Measurements from ENCODE around the gene SLC9C2. TPM values are rescaled to one million over a fixed set of nuclear protein-coding genes. Genes with fewer than 3 reads are reported as not detected.

Gene SLC9C2
- total and polyA plus RNA-seq, 2 donors (not counting 1 experiment from before 2014, with no cell fraction given) = not detected

- H3K27ac ChIP-seq (ENCODE audit: insufficient read depth, low read length) = no peak overlapping the region
- H3K4me3 ChIP-seq (replicated peaks in 1 of 4; ENCODE audit: control extremely low read depth in 1 of 4, insufficient read depth in 1 of 4, low read depth in 3 of 4, low read length in 4 of 4) = no peak overlapping the region
- H4K20me1 ChIP-seq (ENCODE audit: control insufficient read depth, extremely low read depth, insufficient read depth, low read length) = no peaks in the 10 kb centered on the region
- H3K79me2 ChIP-seq (ENCODE audit: control insufficient read depth, insufficient read depth, low read length) = no peaks in the 10 kb centered on the region
- no peaks in the 10 kb centered on the region for H3K27me3 ChIP-seq (ENCODE audit: control insufficient read depth, insufficient read depth, low read length)
- no peak for DNase-seq (ENCODE audit: low read depth in 2 of 2)
- no peaks in the 10 kb centered on the region for H3K9me3 ChIP-seq (ENCODE audit: control insufficient read depth, insufficient read depth, low read depth, low read length)
- no peak overlapping the region for H3K4me2 ChIP-seq (ENCODE audit: extremely low read depth, insufficient read depth, low read length)
- H3K9ac ChIP-seq (ENCODE audit: insufficient read depth, low read length) = no peak overlapping the region
- no peaks in the 10 kb centered on the region for H3K4me1 ChIP-seq (ENCODE audit: control insufficient read depth, extremely low read depth, insufficient read depth, low read length)
- H3K36me3 ChIP-seq (ENCODE audit: control insufficient read depth, insufficient read depth, low read length) = no peaks in the 10 kb centered on the region
- TF ChIP-seq CTCF (conservative IDR thresholded peaks at IDR 0.05 in 1 of 2, IDR thresholded peaks at IDR 0.05 in 1 of 2; ENCODE audit: low read depth in 1 of 2, low read length in 2 of 2) = no peak
- no peak for TF ChIP-seq EZH2 (IDR thresholded peaks at IDR 0.05; ENCODE audit: low read length, missing control alignments)
- H2AFZ ChIP-seq (ENCODE audit: low read length) = no peak overlapping the region
Observed at GRCh38 chr1:173545688-173546087, 57.2 kb downstream of the SLC9C2 start.

GRCh38 chr1:173536223-173536622 lies 66.6 kb downstream of the SLC9C2 start:
- Histone ChIP-seq H3K27ac (ENCODE audit: insufficient read depth, low read length) (no peak overlapping the region), H2AFZ (ENCODE audit: low read length) (no peak overlapping the region), H3K9ac (ENCODE audit: insufficient read depth, low read length) (no peak overlapping the region), H3K4me2 (ENCODE audit: extremely low read depth, insufficient read depth, low read length) (no peak overlapping the region), H3K4me1 (ENCODE audit: control insufficient read depth, extremely low read depth, insufficient read depth, low read length) (no peaks in the 10 kb centered on the region), H3K27me3 (ENCODE audit: control insufficient read depth, insufficient read depth, low read length) (no peaks in the 10 kb centered on the region), H3K9me3 (ENCODE audit: control insufficient read depth, insufficient read depth, low read depth, low read length) (no peaks in the 10 kb centered on the region), H4K20me1 (ENCODE audit: control insufficient read depth, extremely low read depth, insufficient read depth, low read length) (no peaks in the 10 kb centered on the region), H3K4me3 (replicated peaks in 1 of 4; ENCODE audit: control extremely low read depth in 1 of 4, insufficient read depth in 1 of 4, low read depth in 3 of 4, low read length in 4 of 4) (no peak overlapping the region), H3K79me2 (ENCODE audit: control insufficient read depth, insufficient read depth, low read length) (no peaks in the 10 kb centered on the region), H3K36me3 (ENCODE audit: control insufficient read depth, insufficient read depth, low read length) (no peaks in the 10 kb centered on the region)
- TF ChIP-seq EZH2 (IDR thresholded peaks at IDR 0.05; ENCODE audit: low read length, missing control alignments) (no peak), CTCF (conservative IDR thresholded peaks at IDR 0.05 in 1 of 2, IDR thresholded peaks at IDR 0.05 in 1 of 2; ENCODE audit: low read depth in 1 of 2, low read length in 2 of 2) (no peak)
- DNase-seq (ENCODE audit: low read depth in 2 of 2) = no peak

- no peaks in the 10 kb centered on the region for H3K36me3 ChIP-seq (ENCODE audit: control insufficient read depth, insufficient read depth, low read length)
- no peaks in the 10 kb centered on the region for H4K20me1 ChIP-seq (ENCODE audit: control insufficient read depth, extremely low read depth, insufficient read depth, low read length)
- H3K4me1 ChIP-seq (ENCODE audit: control insufficient read depth, extremely low read depth, insufficient read depth, low read length) = no peaks in the 10 kb centered on the region
- peak overlapping the region in 1 of 4 experiments; percentile 1 for H3K4me3 ChIP-seq (replicated peaks in 1 of 4; ENCODE audit: control extremely low read depth in 1 of 4, insufficient read depth in 1 of 4, low read depth in 3 of 4, low read length in 4 of 4)
- DNase-seq (ENCODE audit: low read depth in 2 of 2) = peak in 1 of 2 donors; percentile 27
- H3K9me3 ChIP-seq (ENCODE audit: control insufficient read depth, insufficient read depth, low read depth, low read length) = no peaks in the 10 kb centered on the region
- H3K9ac ChIP-seq (ENCODE audit: insufficient read depth, low read length) = no peak overlapping the region
- H3K79me2 ChIP-seq (ENCODE audit: control insufficient read depth, insufficient read depth, low read length) = no peaks in the 10 kb centered on the region
- H3K4me2 ChIP-seq (ENCODE audit: extremely low read depth, insufficient read depth, low read length) = peak overlapping the region; percentile 62
- peak overlapping the region; percentile 79 for H2AFZ ChIP-seq (ENCODE audit: low read length)
- no peak for TF ChIP-seq CTCF (conservative IDR thresholded peaks at IDR 0.05 in 1 of 2, IDR thresholded peaks at IDR 0.05 in 1 of 2; ENCODE audit: low read depth in 1 of 2, low read length in 2 of 2)
- TF ChIP-seq EZH2 (IDR thresholded peaks at IDR 0.05; ENCODE audit: low read length, missing control alignments) = no peak
- H3K27ac ChIP-seq (ENCODE audit: insufficient read depth, low read length) = no peak overlapping the region
- no peaks in the 10 kb centered on the region for H3K27me3 ChIP-seq (ENCODE audit: control insufficient read depth, insufficient read depth, low read length)
Observed at GRCh38 chr1:173532237-173532636, 70.6 kb downstream of the SLC9C2 start.
